Inflammatory macrophage treated with lipopolysaccharide for 1 hour (primary cell): ENCODE data around the gene NTMT1.
A peak's percentile ranks its signal among the peaks of the same experiment; 100 is the strongest.

ENCODE experiments used
- DNase-seq, 2 donors: peaks; one replicate each; pipeline ENCODE4 v3.0.0-alpha.2; 2020 to 2022

Gene NTMT1

DNA sequence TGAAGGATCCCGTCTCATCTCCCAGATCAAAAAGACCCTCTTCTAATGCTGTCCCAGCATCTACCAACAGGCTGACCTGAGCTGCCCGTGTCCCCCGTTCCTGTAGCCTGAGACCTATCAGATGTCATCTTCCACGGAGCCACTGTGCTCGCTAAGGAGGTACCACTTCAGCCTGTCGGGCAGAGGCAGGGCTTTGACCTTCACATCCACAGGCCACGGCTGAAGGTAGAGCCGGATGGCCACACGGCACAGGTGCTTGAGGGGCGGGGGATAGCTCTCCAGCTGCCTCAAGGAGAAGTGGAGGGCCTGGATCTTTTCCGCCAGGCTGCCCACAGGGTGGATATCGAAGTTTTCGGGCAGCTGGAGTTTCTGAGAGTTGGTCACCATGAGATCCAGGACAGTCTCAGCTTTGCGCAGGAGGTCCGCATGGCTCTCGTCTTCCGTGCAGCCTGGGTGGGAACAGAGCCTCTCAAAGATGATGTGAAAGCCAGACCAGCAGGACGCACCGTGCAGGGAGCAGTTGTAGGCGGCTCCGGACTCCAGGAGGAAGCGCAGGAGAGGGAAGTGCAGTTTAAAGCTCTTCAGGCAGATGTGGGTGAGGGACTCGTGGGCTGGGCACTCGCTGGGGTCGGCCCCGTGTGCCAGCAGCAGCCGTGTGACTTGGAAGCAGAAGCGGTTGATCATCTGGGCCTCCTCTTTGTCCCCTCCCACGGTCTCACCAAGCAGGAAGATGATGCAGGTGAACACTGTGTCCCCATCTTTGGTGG, 11.9 kb downstream of the NTMT1 start:
- peak; percentile 29 to 79 for DNase-seq

DNA sequence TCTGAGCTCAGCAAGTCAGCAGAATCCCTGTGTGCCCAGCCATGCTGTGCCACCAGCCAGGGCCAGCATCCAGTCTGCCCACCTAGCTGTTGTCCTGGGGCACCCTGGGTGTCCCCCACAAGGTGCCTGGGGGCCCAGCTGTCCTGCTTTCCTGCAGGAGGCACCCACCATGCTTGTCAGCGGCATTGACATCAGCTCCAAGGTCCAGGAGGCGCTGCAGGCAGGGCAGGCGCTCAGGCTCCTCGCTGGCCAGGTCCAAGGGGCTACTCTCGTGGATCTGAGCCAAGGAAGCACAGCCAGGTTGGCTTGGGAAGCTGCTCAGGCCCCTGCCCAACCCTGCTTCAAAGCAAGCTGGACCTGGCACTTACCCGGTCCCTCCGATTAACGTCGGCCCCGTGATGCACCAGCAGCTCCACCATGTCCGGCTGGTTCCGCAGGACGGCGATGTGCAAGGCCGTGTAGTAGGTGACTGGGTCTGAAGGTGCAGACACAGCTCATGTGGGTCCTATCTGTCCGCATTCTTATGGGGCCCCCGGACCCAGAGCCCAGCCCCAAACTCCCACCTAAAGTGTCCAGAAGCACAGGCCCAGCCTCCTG, 13.2 kb downstream of the NTMT1 start:
- no peak for DNase-seq

DNA sequence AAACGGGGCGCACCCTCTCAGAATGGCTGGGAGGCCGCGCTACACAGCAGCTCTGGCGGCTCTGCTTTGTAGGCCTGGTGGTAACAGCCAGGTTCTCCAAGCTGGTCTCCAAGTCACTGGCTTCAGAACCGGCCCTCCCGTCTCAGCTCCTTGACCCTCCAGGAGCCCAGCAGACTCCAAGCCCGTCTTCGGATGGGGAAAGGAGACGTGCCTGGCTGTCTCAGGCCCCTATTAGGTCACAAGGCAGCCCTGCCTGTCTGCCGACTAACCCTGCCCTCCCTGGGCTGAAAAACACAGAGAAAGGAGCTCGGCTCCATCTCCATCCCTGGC, 13.8 kb downstream of the NTMT1 start:
- no peak for DNase-seq

DNA sequence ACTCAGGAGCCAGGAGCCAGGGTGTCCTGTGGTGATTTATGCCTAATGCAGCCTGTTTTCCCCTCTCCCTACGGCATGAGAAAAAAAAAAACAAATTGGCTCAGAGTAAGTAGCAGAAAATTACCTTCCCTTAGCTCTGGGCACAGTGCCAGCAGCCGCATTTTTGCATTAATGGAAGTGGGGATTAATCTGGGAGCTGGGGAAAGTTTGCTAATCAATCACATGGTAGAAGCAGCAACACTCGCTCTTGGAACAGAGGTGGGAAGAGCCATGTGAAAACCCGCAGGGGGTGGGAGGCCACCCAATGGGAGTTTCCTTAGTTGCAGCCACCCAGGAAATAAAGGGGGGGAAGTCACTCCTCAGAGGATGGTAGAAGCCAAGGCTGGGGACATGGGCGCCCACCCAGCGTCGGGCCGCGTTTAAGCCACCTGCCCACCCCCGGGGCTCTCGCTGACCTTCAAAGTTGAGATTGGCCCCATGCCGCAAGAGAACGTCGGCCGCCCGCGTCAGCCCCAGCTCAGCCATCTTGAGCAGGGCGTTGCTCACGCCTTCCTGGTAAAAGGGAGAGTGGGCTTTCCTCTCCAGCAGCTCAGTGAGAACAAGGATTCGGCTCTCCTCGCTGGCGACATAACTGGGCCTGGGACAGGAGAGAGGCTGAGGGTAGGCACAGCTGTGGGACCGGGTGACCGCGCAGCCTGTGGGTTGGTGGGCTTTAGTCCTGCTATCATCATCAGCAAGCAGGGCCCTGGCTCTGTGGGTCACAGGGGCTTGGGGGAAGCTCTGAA, 14.3 kb downstream of the NTMT1 start:
- peak; percentile 77 to 92 for DNase-seq

DNA sequence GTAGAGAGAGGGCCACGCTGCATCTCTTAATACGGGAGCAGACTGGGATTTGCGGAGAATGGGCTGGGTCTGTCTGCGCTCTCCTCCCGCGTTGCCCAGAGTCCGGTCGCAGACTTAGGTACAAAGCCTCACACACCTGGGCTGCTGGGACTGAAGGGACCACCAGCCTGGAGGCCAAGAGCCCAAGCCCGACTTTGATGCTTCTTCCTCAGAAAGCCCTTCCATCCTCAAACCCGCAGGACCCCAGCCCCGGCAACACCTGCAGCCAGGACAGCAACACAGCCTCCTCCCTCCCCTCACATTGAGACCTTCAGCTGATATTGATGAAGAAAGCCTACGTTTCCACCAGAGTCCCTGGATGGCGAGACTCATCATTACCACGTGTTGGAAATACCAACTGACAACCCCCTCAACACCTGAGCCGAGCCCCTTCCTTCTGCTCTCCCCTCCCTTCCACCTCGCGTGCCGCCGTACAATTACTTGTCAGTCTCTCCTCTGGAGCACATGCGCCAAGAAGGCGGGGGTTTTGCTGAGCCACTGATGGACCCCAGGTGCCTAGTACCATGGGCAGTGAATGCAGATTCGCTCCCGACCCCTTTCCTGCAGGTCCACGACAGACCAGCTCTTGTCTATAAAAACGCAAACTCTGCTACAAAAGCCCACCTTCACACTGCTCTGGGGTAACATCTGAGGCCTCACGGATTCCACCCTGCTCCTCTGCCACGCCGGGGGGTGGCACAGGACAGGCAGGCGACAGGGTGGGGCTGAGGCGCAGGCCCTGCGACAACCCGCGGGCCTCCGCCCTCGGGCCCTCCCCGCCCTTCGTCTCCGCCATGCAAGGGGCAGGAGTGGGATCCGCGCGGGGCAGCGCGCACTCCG, 15.1 kb downstream of the NTMT1 start:
- DNase-seq, result no peak

DNA sequence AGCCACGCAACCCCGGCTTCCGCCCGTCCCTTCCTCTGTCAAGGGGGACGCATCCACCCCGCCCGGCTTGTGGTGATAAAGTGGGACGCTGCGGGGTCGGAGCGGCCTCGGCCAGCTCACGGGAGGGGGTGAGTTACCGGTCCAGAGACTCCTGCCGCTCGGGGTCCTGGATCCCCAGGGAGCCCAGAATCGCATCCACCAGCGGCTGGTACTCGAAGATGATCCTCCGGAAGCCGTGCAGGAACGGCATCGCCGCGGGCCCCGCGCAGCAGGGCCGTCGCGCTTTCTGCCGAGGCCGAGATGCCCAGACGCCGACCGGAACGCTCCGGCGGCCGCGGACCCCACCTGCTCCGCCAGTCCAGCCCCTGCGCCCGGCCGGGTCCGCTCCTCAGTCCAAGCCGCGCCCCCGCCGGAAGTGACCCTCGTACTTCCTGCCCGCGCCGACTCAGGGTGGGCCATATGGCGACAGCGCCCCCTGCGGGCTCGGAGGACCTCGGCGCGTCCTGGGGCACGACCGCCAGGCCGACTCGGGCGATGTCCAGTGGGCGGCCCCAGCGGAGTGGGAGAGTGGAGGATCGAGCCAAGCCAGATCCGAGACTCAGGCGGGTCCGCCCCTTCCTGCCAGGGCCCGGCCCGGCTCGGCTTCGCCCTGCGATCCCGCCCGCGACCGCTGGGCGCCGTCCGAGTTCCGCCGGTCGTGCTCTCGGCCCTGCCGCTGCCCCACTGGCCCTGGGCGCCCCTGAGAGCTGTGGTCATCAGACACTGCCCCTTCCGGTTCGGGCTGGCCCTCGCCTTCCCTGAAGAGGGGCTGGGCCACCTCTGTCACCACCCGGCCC, 16.0 kb downstream of the NTMT1 start, which contains the start of gene ASB6:
ASB6 (minus strand) TSS at position 402 of the 836 bp plus-strand sequence; CDS start at position 250, 152 bp downstream.
- peak; percentile 95 to 99 for DNase-seq

DNA sequence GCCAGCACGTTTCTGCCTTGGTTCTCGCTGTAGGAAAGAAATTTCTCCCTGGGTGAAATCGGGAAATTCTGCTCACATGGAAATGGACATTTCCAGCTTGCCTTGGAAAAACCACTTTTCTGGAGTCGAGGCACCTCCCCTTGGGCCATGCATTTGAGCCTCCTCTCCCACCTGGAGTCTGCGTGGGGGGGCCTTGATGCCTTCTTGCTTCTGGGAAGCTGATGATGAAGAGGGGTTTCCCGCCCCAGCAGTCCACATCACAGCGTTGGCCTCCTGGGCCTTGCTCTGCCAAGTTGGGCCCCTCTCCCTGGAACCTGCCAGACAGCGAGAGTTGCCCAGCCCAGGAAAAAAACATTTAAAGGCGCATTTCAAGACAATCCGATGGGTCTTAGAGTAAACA, 17.7 kb downstream of the NTMT1 start:
- DNase-seq, result no peak

DNA sequence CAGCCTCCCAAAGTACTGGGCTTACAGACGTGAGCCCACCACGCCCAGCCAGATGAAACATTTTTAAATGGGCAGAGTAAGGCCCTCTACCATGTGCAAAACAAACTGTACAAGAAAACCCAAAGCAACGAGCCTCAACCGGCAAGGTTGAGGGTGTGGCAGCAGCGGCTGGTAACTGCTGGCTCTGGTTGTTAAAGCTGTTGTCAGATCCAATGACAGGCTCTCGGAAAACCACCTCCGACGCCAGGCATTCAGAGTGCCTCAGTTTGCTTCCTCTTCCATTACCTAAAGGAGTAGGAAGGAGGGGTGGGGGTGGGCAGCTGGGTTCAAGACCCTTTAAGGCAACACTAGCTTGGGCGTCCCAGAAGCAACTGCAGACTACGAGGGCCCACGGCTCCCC, 18.4 kb downstream of the NTMT1 start:
- DNase-seq, result no peak

DNA sequence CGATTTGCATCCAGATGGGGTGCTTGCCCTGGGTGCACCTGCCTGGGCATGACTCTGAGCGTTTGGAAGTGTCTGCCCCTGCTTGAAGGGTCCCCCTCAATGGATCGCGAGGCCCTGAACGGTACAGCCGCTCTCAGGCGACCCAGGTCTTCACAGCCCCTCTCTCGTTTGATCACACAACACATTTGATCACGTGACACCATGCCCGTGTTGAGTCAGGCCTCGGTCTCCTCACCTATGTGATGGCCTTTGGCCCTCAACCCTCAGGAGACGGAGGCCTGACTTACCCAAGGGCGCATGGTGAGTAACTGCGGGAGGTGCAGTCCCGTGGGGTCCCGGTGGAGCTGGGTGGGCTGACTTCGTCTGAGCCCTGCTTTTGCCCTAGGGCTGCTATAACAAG, 18.9 kb downstream of the NTMT1 start:
- DNase-seq, result no peak

DNA sequence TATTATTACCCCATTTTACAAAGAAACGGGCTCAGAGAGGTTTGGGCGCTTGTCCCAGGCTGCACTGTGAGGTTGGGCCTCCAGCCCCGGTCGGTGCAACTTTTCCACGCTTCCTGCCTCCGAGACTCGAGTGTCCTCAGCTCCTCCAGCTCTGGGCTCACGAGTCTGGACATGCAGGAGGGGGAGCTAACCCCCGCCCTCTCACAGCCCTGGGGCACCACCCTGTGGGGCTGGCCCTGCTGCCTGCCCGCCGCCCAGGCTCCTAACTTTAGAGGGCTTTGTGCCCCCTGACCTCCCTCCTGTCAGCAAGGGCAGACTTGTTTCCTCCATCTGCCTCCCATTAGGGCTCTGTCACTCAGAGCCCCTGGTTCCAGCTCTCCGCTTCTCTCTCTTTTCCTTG, 20.3 kb downstream of the NTMT1 start:
- DNase-seq, result no peak

DNA sequence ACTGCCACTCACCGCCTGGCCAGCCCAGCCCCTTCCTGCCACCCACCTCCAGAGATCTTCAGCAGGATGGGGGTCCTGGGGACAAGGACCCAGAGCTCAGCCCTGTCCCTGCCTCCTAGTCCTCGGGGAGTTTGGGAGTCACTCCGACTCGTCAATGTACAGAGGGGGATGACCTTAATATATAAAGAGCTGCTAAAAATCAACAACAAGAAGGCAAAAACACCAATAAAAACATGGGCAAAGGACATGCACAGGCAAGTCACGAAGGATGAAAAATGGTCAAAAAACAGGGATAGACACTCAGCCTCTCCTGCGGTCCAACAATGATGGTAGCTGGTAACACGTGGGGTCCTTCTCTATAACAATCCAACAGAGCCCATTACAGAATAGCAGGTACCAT, 20.7 kb downstream of the NTMT1 start:
- DNase-seq, result no peak

DNA sequence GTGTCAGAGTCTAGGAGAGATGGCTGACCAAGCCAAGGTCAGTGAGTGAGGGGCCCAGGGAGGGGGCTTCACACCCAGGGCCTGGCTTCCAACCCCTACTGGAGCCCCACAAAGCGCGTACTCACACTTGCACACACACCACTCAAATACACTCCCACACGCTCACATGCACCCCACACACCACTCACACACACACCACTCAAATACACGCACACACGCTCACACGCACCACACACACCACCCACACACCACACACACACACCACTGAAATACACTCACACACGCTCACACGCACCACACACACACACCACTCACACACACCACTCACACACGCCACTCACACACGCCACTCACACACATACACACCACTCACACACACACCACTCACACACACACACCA, 21.7 kb downstream of the NTMT1 start:
- no peak for DNase-seq

DNA sequence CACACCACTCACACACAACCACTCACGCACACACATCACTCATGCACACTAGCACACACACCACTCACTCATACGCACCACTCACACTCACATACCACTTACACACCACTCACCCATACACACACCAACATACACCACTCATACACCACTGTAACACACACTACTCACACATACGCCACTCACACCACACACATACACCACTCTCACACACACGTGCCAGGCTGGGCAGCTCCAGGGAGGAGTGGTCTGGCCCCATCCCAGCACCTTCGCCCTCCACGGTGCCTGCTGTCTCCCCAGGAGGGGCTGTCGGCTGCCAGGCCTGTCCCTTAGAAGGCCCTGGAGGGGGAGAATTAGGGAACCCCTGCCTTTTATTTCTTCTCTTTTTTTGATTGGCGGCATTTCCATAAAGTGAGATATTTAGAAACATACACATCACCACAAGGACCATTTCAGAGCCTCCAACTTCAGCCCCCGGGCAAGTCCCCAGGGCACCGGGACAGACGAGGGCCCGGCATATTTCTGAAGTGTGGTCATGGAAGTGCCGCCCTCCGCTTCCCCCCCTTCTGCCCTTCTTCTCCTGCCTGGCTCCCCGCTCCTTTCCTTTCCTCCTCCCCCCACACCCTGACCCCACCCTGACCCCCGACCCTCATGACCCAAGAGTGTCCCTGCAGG, 22.3 kb downstream of the NTMT1 start:
- DNase-seq, result no peak

DNA sequence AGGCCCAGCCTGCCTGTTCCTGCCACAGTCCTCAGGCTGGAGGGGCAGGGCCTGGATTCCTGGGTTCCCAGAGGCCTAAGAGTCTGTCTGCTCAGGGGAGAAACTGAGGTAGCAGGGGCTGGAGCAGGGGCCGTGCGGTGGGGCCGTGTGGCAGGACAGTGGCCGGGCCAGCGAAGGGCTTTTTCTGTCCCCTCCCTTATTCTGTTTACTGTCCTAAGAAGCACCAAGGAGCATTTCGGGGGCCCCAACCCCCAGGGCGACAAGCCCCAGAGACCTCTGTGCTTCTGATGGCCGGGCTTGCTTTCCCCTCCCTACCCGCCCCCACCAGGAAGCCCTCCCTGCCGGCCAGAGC, 22.8 kb downstream of the NTMT1 start:
- DNase-seq, result no peak

DNA sequence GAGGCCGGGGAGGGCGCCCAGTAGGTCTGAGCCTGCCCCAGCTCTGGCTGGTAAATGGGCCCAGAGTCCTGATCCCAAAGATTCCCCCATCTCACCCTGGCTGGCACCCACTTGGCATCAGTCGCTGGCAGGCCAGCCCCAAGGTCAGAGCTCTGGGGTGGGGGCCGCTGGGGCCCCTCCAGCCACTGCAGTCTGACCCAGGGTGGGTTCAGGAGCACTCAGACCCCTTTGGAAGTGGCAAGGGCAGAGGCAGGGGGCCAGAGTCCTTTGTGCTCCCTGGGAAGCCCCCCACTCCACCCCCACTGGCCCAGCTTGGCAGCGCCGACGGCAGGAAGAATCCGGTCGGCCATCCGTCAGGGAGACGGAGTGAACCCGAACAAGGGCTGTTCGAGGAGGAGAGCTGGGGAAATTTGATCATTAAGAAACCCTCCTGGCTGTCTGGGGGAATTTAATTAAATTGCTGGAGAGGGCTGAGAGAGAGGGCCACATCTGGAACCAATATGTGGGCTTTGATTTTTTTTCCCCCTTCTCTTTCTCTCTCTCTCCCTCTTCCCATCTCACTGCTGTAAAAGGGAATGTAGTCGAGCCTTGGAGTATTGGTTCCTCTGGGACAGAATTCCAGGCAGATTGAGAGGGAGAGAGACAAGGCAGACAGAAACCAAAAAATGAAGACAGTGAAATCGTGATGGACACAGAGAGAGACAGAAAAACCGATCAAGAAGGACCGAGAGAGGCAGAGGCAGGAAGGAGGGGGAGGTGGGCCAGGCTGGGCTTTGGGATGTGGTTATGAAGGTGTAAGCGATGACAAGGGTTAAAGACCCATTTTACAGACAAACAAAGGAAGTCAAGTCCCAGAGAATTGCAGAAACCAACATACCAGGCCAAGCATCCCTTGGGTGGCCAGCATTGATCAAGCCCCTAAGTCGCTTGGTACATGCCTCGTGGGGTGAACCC, 24.0 kb downstream of the NTMT1 start:
- no peak for DNase-seq

DNA sequence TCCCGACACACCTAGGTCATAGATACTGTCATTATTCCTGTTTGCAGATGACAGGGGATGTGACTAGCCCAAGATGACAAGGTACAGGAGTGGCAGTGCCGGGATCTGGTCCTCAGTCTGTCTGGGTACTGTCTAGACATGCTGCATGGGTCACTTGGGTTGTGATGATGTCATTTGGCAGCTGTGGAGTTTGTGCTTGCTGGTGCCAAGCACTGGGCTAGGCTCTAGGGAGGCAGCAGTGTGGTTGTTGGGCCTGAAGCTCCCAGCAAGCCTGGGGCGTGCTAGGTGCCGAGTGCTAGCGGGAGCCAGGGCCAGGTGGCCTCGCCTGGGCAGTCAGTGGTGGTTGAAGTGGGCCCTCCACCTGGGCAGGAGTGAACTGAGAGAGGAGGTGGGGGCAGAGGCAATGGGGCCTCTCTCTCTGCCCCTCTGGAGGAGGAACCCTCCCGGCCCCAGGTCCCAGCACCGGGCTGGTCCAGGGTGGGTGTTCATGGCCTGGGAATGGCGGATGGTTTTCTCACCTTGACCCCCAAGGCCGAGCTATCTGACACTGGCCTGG, 24.8 kb downstream of the NTMT1 start:
- no peak for DNase-seq

DNA sequence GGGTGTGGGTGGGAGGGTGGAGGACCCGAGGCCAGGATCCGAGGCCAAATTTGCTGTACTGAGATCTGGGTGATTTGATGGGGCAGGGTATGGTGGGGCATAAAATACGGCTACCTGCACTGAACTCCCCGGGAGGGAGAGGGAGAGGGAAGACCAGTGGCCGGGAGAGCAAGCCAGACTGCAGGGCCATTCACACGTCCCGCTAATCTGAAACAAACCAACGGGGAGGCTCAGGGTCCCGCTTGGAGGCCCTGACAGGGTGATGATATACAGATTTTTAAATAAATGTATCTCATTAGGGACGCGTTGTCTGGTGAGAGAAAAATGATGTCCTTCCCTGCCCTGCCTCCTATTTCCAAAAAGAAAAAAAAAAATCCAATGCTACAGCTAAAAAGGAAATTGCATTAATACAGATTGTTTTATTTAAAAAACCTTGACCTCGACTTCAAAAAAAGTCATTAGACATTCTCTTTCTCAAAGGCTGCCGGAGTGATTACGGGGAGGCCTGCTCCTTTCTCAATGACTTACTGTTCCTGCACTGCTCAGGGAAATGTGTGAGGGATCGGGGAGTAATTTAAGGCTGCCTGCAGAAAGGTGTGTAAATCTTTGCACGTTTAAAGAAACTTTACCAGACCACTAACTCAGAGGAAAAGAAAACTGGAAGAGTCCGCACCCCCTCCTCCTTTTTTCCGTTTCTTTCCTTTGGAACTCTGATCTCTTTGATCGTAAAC, 28.0 kb downstream of the NTMT1 start:
- no peak for DNase-seq

DNA sequence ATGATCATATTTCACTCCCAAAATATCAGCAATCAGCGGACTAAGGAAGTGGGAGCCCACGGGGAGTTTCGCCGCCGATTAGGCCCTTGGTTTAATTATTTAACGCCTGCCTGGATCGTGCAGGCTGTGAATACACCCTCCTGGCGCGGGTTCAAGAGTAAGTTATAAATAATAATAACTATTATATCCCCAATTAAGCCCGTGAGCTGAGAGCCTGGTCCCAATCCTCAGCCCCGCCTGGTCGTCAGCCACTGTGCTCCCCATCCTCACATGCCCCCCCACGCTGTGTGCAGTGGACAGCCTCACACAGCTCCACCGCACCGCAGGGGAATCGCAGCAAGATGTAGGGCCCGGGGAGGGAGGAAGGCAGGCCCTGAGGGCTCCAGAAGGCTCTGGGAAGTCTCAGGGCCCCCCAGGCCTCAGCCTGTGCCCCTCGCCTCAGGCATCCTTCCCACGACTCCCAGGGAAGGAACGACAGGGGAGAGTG, 28.6 kb downstream of the NTMT1 start:
- no peak for DNase-seq

DNA sequence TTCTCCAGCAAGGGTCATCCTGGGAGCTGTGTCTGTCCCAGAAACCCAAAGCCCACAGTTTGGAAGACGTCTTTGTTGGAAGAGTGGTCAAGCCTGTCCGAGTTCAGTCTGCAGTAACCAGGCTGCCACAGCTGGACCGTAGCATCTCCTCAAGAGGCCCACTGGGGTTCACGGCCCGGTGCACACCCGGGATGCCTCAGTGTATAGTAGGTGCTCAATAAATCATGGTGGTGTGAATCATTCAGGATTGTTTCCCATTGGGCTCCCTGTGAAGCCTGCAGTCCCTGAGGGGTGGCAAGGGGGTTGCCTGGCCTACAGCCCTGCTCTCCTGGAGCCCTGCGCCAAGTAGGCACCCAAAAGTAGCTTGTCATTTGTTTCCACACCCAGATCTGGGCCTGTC, 29.2 kb downstream of the NTMT1 start:
- no peak for DNase-seq
